Measurements from ENCODE around the gene LCN15. TPM values are rescaled to one million over a fixed set of nuclear protein-coding genes. Genes with fewer than 3 reads are reported as not detected.

Gene LCN15
- total RNA-seq, 2 experiments from 2014 or later: not detected

DNA sequence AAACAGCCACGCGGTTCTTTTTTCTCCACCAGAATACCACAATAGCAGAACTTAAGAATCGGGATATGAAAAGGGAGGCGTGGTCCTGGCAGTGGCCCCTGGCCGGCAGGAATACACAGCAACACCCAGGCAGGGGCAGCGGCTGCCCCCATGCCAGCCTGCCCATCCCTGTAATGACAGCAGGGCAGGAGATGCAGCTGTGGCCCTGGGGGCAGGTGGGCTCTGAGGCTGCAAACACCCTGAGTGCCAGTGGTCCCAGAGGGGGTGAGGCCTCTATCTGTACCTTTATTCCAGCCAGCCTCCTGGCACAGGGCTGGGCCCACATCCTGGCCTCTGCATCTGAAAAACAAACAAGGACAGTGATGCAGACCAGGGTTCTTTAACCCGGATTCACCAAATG, 39.5 kb downstream of the LCN15 start:
- Mint-ChIP-seq H3K27ac (no peak overlapping the region), H3K9me3 (no peaks in the 10 kb centered on the region), H3K4me3 (no peak overlapping the region), H3K36me3 (ENCODE audit: low read depth) (peaks cover 34% of the 10 kb centered on the region), H3K4me1 (peaks cover 32% of the 10 kb centered on the region), H3K27me3 (no peaks in the 10 kb centered on the region)
- DNase-seq: no peak
- POLR2A ChIA-PET: no interaction called here
- CTCF ChIA-PET: interaction anchor here (0.8 to 1.1 kb wide), 2 partner anchors 10 to 308 kb away, joined by 3 read pairs; partner anchors contain the start of gene FUT7

DNA sequence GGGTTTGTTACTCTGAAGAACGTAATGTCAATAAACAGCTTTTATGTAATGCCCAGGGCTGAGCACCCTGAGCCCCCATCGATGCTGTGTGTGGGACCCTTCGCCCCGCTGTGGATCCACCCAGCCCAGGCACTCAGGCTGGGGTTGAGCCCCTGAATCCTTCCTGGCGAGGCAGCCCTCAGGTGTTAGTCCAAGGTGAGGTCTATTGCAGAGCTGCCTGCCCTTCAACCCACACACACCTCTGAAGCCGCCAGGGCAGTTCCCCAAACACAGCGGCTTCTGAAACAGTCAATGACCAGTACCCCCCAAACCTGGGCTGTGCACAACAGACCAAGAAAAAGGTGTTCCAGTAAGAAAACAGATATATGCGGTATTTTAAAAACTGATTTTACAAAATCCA, 40.3 kb downstream of the LCN15 start:
- ChIA-PET POLR2A (no interaction called here), CTCF (no interaction called here)
- no peaks in the 10 kb centered on the region for H3K27me3 Mint-ChIP-seq
- peaks cover 34% of the 10 kb centered on the region for H3K36me3 Mint-ChIP-seq (ENCODE audit: low read depth)
- H3K27ac Mint-ChIP-seq: no peak overlapping the region
- DNase-seq: no peak
- no peaks in the 10 kb centered on the region for H3K9me3 Mint-ChIP-seq
- H3K4me3 Mint-ChIP-seq: no peak overlapping the region
- peaks cover 26% of the 10 kb centered on the region for H3K4me1 Mint-ChIP-seq

DNA sequence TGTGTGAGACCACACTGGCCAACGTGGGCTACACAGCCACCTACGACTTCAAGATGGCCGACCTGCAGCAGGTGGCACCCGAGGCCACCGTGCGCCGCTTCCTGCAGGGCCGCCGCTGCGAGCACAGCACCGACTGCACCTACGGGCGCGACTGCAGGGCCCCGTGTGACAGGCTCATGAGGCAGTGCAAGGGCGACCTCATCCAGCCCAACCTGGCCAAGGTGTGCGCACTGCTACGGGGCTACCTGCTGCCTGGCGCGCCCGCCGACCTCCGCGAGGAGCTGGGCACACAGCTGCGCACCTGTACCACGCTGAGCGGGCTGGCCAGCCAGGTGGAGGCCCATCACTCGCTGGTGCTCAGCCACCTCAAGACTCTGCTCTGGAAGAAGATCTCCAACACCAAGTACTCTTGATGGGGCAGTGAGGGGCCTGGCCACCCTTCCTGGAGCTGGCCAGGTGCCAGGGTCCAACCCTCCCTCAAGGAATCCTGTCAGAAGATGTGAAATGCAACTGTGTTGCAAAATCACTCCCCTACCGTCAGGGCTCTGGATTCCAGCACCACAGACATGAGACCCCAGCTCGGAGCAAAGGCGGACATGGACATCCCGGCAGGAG, 40.8 kb downstream of the LCN15 start:
- H3K27me3 Mint-ChIP-seq: no peaks in the 10 kb centered on the region
- CTCF ChIA-PET: no interaction called here
- no peak overlapping the region for H3K4me3 Mint-ChIP-seq
- POLR2A ChIA-PET: no interaction called here
- no peak for DNase-seq
- H3K27ac Mint-ChIP-seq: no peak overlapping the region
- H3K36me3 Mint-ChIP-seq (ENCODE audit: low read depth): peaks cover 34% of the 10 kb centered on the region
- H3K9me3 Mint-ChIP-seq: no peaks in the 10 kb centered on the region
- peaks cover 26% of the 10 kb centered on the region for H3K4me1 Mint-ChIP-seq

DNA sequence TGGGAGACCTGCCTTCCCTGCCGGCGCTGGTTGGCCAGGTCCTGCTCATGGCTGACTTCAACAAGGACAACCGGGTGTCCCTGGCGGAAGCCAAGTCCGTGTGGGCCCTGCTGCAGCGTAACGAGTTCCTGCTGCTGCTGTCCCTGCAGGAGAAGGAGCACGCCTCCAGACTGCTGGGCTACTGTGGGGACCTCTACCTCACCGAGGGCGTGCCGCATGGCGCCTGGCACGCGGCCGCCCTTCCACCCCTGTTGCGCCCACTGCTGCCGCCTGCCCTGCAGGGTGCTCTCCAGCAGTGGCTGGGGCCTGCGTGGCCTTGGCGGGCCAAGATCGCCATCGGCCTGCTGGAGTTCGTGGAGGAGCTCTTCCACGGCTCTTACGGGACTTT, 41.4 kb downstream of the LCN15 start:
- POLR2A ChIA-PET: no interaction called here
- Mint-ChIP-seq H3K27me3 (no peaks in the 10 kb centered on the region), H3K9me3 (no peaks in the 10 kb centered on the region), H3K4me3 (no peak overlapping the region), H3K4me1 (peaks cover 26% of the 10 kb centered on the region), H3K36me3 (ENCODE audit: low read depth) (peaks cover 34% of the 10 kb centered on the region), H3K27ac (no peak overlapping the region)
- DNase-seq: no peak
- CTCF ChIA-PET: interaction anchor here (1.2 kb wide), 1 partner anchor 10 kb away, joined by 3 read pairs; no protein-coding TSS in a partner anchor

GRCh38 chr9:136722093-136722968, 42.0 kb downstream of the LCN15 start:
- no peak overlapping the region for H3K27ac Mint-ChIP-seq
- ChIA-PET CTCF (interaction anchor here (1.2 to 1.6 kb wide), 3 partner anchors 9 to 24 kb away, joined by 3 read pairs; no protein-coding TSS in a partner anchor), POLR2A (no interaction called here)

GRCh38 chr9:136721339-136722092, 42.8 kb downstream of the LCN15 start:
- H3K9me3 Mint-ChIP-seq: no peaks in the 10 kb centered on the region
- peaks cover 22% of the 10 kb centered on the region for H3K4me1 Mint-ChIP-seq
- ChIA-PET POLR2A (no interaction called here), CTCF (interaction anchor here (1.2 to 1.6 kb wide), 4 partner anchors 8 to 23 kb away, joined by 3 to 4 read pairs (median 3); no protein-coding TSS in a partner anchor)
- DNase-seq: no peak
- H3K4me3 Mint-ChIP-seq: no peak overlapping the region
- peaks cover 30% of the 10 kb centered on the region for H3K36me3 Mint-ChIP-seq (ENCODE audit: low read depth)
- no peaks in the 10 kb centered on the region for H3K27me3 Mint-ChIP-seq
- H3K27ac Mint-ChIP-seq: no peak overlapping the region

More at GRCh38 chr9:136722093-136722968, 42.0 kb downstream of the LCN15 start:
- Mint-ChIP-seq H3K4me1 (peaks cover 26% of the 10 kb centered on the region), H3K36me3 (ENCODE audit: low read depth) (peaks cover 34% of the 10 kb centered on the region), H3K9me3 (no peaks in the 10 kb centered on the region), H3K27me3 (no peaks in the 10 kb centered on the region), H3K4me3 (no peak overlapping the region)
- no peak for DNase-seq

DNA sequence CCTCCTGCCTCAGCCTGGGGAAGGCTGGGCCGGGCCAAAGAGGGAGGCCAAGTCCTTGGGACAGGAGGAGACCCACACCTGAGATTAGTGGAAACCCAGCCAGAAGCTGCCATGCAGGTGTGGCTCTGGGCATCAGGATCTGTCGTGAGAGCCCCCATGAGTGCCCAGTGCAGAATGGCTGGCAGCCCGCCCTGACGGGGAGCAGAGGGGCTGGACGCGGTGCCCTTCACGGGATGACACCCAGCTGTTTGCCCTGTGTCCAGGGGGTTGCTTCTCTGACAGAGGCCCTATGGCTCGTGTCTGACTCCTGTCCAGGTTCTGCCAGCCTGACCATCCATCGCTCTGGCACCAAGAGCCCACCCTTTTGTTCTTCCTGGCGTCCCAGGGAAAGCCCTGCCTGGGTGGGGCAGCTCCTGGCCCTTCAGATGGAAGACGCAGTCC, 43.4 kb downstream of the LCN15 start:
- Mint-ChIP-seq H3K27ac (no peak overlapping the region), H3K4me3 (no peak overlapping the region), H3K36me3 (ENCODE audit: low read depth) (peaks cover 25% of the 10 kb centered on the region), H3K27me3 (peaks cover under 1% of the 10 kb centered on the region), H3K4me1 (peaks cover 16% of the 10 kb centered on the region), H3K9me3 (no peaks in the 10 kb centered on the region)
- ChIA-PET CTCF (interaction anchor here (0.8 to 1.6 kb wide), 4 partner anchors 14 to 22 kb away, joined by 3 to 4 read pairs (median 3); no protein-coding TSS in a partner anchor), POLR2A (no interaction called here)
- no peak for DNase-seq

GRCh38 chr9:136720251-136720897, 43.9 kb downstream of the LCN15 start:
- ChIA-PET CTCF (interaction anchor here (0.8 to 1.3 kb wide), 2 partner anchors 19 to 21 kb away, joined by 3 to 4 read pairs; no protein-coding TSS in a partner anchor), POLR2A (no interaction called here)
- Mint-ChIP-seq H3K4me1 (peaks cover 11% of the 10 kb centered on the region), H3K9me3 (no peaks in the 10 kb centered on the region), H3K27ac (no peak overlapping the region), H3K27me3 (peaks cover 3% of the 10 kb centered on the region), H3K4me3 (no peak overlapping the region), H3K36me3 (ENCODE audit: low read depth) (peaks cover 19% of the 10 kb centered on the region)
- DNase-seq: no peak

DNA sequence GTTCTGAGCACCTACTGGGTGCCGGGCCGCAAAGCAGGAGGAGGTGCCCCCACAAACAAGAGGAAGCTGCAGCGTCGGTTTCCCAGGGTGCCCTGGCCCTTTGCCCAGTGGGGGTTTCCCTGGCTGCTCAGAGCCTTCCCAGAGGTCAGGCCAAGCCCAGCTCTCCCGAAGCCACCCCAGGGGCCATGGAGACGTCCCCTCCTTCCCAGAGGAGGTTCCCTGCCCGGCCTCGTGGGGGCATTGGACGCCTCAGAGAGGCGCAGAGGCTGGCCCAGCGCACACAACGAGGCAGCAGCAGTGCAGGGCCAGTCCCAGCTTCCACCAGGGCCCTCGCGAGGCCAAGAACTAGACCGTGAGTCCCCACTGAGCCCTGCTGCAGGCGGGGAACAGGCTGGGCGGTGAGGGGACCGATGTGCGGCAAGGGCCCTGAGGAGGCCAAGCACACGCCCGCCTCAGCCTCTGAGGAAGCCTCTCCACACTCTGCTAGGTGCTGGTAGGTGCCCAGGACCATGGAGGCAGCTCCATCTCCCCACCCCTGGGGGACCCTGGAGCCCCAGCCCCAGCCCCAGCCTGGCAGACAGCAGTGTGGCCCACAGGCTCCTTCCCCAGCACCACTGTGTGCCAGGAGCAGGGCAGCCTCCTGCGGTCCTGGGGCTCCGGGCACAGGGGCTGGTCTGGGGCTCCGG, 45.0 kb downstream of the LCN15 start:
- CTCF ChIA-PET: no interaction called here
- POLR2A ChIA-PET: no interaction called here
- no peak overlapping the region for H3K27ac Mint-ChIP-seq
- peaks cover 12% of the 10 kb centered on the region for H3K36me3 Mint-ChIP-seq (ENCODE audit: low read depth)
- DNase-seq: no peak
- no peak overlapping the region for H3K4me3 Mint-ChIP-seq
- H3K27me3 Mint-ChIP-seq: peaks cover 3% of the 10 kb centered on the region
- H3K4me1 Mint-ChIP-seq: peaks cover 9% of the 10 kb centered on the region
- no peaks in the 10 kb centered on the region for H3K9me3 Mint-ChIP-seq

GRCh38 chr9:136718345-136719194, 45.7 kb downstream of the LCN15 start:
- ChIA-PET POLR2A (no interaction called here), CTCF (no interaction called here)
- Mint-ChIP-seq H3K4me1 (peaks cover 1% of the 10 kb centered on the region), H3K27ac (no peak overlapping the region), H3K9me3 (no peaks in the 10 kb centered on the region), H3K27me3 (peaks cover 8% of the 10 kb centered on the region), H3K36me3 (ENCODE audit: low read depth) (peaks cover 4% of the 10 kb centered on the region), H3K4me3 (no peak overlapping the region)
- DNase-seq: no peak

- Mint-ChIP-seq H3K4me3 (no peak overlapping the region), H3K27ac (no peak overlapping the region), H3K27me3 (peaks cover 12% of the 10 kb centered on the region), H3K4me1 (no peaks in the 10 kb centered on the region), H3K9me3 (no peaks in the 10 kb centered on the region), H3K36me3 (ENCODE audit: low read depth) (no peaks in the 10 kb centered on the region)
- CTCF ChIA-PET: interaction anchor here (4.5 kb wide), 1 partner anchor 11 kb away, joined by 44 read pairs; no protein-coding TSS in a partner anchor
- no peak for DNase-seq
- POLR2A ChIA-PET: interaction anchor here (0.6 kb wide), 1 partner anchor 10 kb away, joined by 6 read pairs; no protein-coding TSS in a partner anchor
Observed at GRCh38 chr9:136717399-136717798, 46.9 kb downstream of the LCN15 start.

All from activated CD4-positive, alpha-beta T cell treated with anti-CD3 and anti-CD28 coated beads, Interleukin-2, amount 10 ng/mL, durations not matched to agents 7 days and 5 days (primary cell).